C4-2B (cell line): ENCODE measurements around the gene OXGR1.

Experiments
- H3K27ac ChIP-seq: fragments of 450-650 bp; 2 replicates; pipeline ENCODE4 v1.5.1; 2017
- ZFX ChIP-seq: fragments of 450-650 bp; IDR thresholded peaks from 2 replicates; pipeline ENCODE4 v1.6.1; 2017
- TF ChIP-seq, protein P1 (sequence below): fragments of 450-650 bp; conservative IDR thresholded peaks from 2 replicates; pipeline ENCODE4 v1.5.1; 2017; ENCODE audit warnings: mild to moderate bottlenecking

Gene OXGR1

DNA sequence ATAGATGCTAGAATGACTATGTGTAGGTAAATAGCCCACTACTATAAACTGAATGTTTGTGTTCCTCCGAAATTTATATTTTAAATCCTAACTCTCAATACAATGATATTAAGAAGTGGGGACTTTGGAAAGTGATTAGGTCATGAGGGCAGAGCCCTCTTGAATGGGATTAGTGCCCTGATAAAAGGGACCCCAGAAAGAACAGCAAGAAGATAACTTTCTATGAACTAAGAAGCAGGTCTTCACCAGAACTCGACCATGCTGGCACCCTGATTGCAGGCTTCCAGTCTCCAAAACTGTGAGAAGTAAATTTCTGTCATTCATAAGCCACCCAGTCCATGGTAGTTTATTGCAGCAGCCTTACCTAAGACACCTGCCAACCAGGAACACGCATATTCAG is 33.9 kb downstream of the OXGR1 start:
- no peak for TF ChIP-seq ZFX
- TF ChIP-seq, protein P1, sequence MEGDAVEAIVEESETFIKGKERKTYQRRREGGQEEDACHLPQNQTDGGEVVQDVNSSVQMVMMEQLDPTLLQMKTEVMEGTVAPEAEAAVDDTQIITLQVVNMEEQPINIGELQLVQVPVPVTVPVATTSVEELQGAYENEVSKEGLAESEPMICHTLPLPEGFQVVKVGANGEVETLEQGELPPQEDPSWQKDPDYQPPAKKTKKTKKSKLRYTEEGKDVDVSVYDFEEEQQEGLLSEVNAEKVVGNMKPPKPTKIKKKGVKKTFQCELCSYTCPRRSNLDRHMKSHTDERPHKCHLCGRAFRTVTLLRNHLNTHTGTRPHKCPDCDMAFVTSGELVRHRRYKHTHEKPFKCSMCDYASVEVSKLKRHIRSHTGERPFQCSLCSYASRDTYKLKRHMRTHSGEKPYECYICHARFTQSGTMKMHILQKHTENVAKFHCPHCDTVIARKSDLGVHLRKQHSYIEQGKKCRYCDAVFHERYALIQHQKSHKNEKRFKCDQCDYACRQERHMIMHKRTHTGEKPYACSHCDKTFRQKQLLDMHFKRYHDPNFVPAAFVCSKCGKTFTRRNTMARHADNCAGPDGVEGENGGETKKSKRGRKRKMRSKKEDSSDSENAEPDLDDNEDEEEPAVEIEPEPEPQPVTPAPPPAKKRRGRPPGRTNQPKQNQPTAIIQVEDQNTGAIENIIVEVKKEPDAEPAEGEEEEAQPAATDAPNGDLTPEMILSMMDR, result no peak
- H3K27ac ChIP-seq, result no peak overlapping the region

DNA sequence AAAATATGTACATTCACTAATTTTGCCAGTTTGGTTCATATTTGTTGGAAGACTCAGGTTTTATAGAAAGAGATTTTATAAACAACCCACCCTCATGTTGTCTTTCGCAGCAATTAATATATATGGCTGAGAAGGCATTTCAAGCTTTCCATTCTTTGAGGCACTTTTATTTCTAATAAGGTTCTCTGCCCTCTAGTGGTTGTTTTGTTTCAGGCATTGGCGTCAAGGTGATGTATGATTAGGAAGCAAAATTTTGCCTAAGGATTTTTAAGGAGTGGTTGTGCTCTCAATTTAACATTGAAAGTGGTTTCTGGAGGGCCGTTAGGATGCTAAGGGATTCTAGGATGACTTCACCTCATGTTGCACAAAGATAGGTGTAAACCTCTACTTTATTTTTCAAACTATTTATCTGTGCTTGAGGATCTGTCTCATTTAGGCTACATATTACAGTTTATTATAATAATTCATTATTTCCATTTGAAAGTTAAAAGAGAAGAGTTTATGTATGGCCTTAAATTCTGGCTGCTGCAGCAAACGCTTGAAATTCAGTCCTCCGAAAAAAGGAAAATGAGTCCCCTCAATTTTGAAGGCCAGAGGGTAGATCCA is 35.9 kb downstream of the OXGR1 start:
- TF ChIP-seq ZFX, result no peak
- TF ChIP-seq, protein P1, result peak; percentile 78
- no peak overlapping the region for H3K27ac ChIP-seq

DNA sequence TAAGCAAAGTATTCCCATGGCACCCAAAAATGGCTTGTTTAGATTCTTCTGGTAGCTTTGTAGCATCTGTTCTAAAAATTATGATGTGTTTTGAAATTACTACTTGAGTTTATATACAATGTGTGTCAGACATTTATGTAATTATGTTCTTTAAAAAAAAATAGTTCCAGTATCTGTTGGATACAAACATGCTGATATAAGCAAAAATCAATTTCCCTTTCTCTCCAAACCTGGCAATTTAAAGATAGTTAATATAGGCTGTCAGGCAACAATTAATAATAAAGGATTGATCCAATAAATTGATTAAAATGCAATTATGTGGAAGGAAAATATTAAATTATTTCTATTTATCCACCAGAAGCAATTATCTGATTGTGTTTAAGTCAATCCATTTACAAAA is 41.7 kb downstream of the OXGR1 start:
- TF ChIP-seq, protein P1, result no peak
- no peak for TF ChIP-seq ZFX
- H3K27ac ChIP-seq, result no peak overlapping the region

DNA sequence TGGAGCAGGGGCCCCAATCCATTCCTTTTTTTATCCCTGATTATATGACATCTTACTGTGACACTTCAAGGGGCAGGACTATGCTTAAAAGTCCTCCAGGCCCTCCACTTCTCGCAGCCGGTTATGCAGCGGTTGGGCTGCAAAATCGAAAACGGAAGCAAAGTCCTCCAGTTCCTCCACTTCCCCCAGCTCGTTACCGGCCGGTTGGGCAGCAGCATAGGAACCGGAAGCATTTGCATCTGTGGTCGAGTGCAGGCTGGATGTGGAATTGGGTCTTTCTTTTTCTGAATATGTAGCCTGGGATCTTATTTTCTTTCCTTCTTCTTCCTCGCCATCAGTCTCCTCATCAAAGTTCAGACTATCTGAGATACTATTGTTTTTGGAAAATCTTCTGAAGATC is 46.1 kb downstream of the OXGR1 start:
- no peak for TF ChIP-seq ZFX
- TF ChIP-seq, protein P1, result no peak

DNA sequence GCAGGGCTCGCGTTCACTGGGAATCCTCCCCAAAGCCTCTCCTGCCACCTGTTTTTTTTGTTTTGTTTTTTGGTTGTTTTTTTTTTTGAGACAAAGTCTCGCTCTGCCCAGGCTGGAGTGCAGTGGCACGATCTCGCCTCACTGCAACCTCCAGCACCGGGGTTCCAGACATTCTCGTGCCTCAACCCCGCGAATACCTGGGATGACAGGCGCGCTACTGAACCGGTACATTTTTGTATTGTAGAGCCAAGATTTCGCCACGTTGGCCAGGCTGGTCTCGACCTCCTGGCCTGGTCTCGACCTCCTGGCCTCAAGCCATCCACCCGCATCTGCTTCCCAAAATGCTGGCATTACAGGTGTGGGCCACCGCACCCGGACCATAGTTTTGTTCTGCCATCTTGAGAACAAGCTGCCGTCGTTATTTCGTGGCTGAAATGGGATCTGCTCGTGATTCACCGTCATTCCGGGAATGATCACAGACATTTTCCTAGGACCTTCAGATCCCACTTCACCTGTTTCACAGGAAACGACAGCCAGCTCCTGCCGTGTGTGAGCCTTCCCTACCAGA is 46.8 kb downstream of the OXGR1 start:
- TF ChIP-seq, protein P1, result no peak
- no peak overlapping the region for H3K27ac ChIP-seq

More for the DNA sequence above, 46.1 kb downstream of the OXGR1 start:
- no peak overlapping the region for H3K27ac ChIP-seq

DNA sequence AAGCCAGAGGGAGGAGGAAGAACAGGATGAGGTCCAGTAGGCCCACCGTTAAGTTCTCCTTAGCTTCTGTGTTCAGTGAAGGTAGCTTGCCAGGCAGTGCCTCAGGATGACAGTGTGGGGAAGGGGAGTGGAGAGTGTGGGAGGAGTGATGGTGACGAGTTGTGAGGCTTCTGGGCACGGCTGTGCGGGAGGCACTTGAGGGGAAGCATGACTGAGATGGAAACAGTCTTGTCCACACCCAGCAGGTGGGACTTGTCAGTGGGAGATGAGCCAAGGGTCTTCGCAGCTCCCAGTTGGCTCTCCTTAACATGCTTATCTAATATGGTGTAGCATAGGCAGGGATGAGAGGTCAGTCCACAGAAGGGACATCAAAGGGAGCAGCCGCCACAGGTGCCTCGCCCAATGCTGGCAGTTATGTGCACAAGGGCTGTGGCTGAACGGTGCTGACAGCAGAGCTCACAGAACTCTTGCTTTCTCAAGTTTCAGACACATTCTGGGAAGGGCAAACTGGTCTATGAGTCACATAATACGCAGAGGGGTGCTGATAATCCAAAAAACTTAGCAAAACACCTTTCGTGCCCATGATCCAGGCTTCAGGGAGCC is 47.5 kb downstream of the OXGR1 start:
- no peak overlapping the region for H3K27ac ChIP-seq
- TF ChIP-seq, protein P1, result no peak
- TF ChIP-seq ZFX, result no peak

DNA sequence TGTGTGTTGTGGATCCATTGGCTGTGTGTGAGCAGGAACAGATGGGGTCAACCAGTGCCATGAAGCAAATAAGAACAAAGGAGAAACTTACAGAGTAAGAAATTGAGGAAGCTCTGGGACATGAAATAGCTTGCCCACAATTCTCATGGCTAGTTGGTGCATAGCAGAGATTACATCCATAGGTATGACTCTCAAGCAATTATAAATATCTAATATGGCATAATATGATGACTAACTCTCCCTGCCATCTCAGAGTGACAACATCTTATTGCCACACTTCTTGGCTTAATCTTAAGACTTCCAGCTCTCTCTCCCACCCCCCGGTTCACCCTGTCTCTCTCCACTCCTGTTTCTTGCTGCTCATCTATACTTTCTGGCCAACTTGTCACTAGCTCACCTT is 53.3 kb downstream of the OXGR1 start:
- TF ChIP-seq, protein P1, result no peak
- TF ChIP-seq ZFX, result no peak
- H3K27ac ChIP-seq, result no peak overlapping the region
